ENCODE measurements around the gene CSRP1.
A peak's percentile ranks its signal among the peaks of the same experiment; 100 is the strongest.

Gene CSRP1

GRCh38 chr1:201501812-201502510 lies 5.0 kb downstream of the CSRP1 start:
- Histone ChIP-seq H3K9ac (ENCODE audit: low read length in 2 of 2) (peak overlapping the region; percentile 98 to 100), H3K27me3 (ENCODE audit: control insufficient read depth in 1 of 2, insufficient read depth in 2 of 2, low read length in 2 of 2) (no peaks in the 10 kb centered on the region), H3K4me1 (ENCODE audit: control insufficient read depth, insufficient read depth, low read length) (peaks cover 72% of the 10 kb centered on the region), H3K9me3 (ENCODE audit: control insufficient read depth in 2 of 2, low read length in 2 of 2) (no peaks in the 10 kb centered on the region), H3K36me3 (ENCODE audit: control insufficient read depth in 2 of 2, insufficient read depth in 2 of 2, low read length in 2 of 2) (peaks cover 21 to 27% of the 10 kb centered on the region in 2 donors), H3K4me3 (ENCODE audit: low read length in 2 of 2) (peak overlapping the region; percentile 59 to 95), H3K27ac (ENCODE audit: low read length) (peak overlapping the region; percentile 100)

GRCh38 chr1:201501144-201501543 lies 5.8 kb downstream of the CSRP1 start:
- Histone ChIP-seq H3K9me3 (ENCODE audit: control insufficient read depth in 2 of 2, low read length in 2 of 2) (no peaks in the 10 kb centered on the region), H3K9ac (ENCODE audit: low read length in 2 of 2) (peak overlapping the region; percentile 72 to 89), H3K4me3 (ENCODE audit: low read length in 2 of 2) (peak overlapping the region; percentile 0 to 62), H3K27ac (ENCODE audit: low read length) (peak overlapping the region; percentile 100), H3K4me1 (ENCODE audit: control insufficient read depth, insufficient read depth, low read length) (peaks cover 78% of the 10 kb centered on the region), H3K36me3 (ENCODE audit: control insufficient read depth in 2 of 2, insufficient read depth in 2 of 2, low read length in 2 of 2) (peaks cover 24 to 26% of the 10 kb centered on the region in 2 donors), H3K27me3 (ENCODE audit: control insufficient read depth in 1 of 2, insufficient read depth in 2 of 2, low read length in 2 of 2) (no peaks in the 10 kb centered on the region)

- Histone ChIP-seq H3K36me3 (ENCODE audit: control insufficient read depth in 2 of 2, insufficient read depth in 2 of 2, low read length in 2 of 2) (peaks cover 23 to 26% of the 10 kb centered on the region in 2 donors), H3K9me3 (ENCODE audit: control insufficient read depth in 2 of 2, low read length in 2 of 2) (no peaks in the 10 kb centered on the region), H3K4me3 (ENCODE audit: low read length in 2 of 2) (peak overlapping the region; percentile 0 to 62), H3K27me3 (ENCODE audit: control insufficient read depth in 1 of 2, insufficient read depth in 2 of 2, low read length in 2 of 2) (no peaks in the 10 kb centered on the region), H3K9ac (ENCODE audit: low read length in 2 of 2) (peak overlapping the region; percentile 72 to 89), H3K27ac (ENCODE audit: low read length) (peak overlapping the region; percentile 100), H3K4me1 (ENCODE audit: control insufficient read depth, insufficient read depth, low read length) (peaks cover 80% of the 10 kb centered on the region)
Observed at GRCh38 chr1:201500670-201501120, 6.2 kb downstream of the CSRP1 start.

- peaks cover 81% of the 10 kb centered on the region for H3K4me1 ChIP-seq (ENCODE audit: control insufficient read depth, insufficient read depth, low read length)
Observed at GRCh38 chr1:201499795-201500669, 6.9 kb downstream of the CSRP1 start.

GRCh38 chr1:201499191-201499590 lies 7.7 kb downstream of the CSRP1 start:
- Histone ChIP-seq H3K27ac (ENCODE audit: low read length) (peak overlapping the region; percentile 100), H3K36me3 (ENCODE audit: control insufficient read depth in 2 of 2, insufficient read depth in 2 of 2, low read length in 2 of 2) (peaks cover 30 to 40% of the 10 kb centered on the region in 2 donors), H3K9me3 (ENCODE audit: control insufficient read depth in 2 of 2, low read length in 2 of 2) (no peaks in the 10 kb centered on the region), H3K9ac (ENCODE audit: low read length in 2 of 2) (peak overlapping the region; percentile 36 to 60), H3K4me1 (ENCODE audit: control insufficient read depth, insufficient read depth, low read length) (peaks cover 89% of the 10 kb centered on the region), H3K27me3 (ENCODE audit: control insufficient read depth in 1 of 2, insufficient read depth in 2 of 2, low read length in 2 of 2) (no peaks in the 10 kb centered on the region), H3K4me3 (ENCODE audit: low read length in 2 of 2) (peak overlapping the region; percentile 27 to 61)

More at GRCh38 chr1:201499795-201500669, 6.9 kb downstream of the CSRP1 start:
- peak overlapping the region; percentile 72 to 89 for H3K9ac ChIP-seq (ENCODE audit: low read length in 2 of 2)
- peaks cover 23 to 33% of the 10 kb centered on the region in 2 donors for H3K36me3 ChIP-seq (ENCODE audit: control insufficient read depth in 2 of 2, insufficient read depth in 2 of 2, low read length in 2 of 2)
- no peaks in the 10 kb centered on the region for H3K27me3 ChIP-seq (ENCODE audit: control insufficient read depth in 1 of 2, insufficient read depth in 2 of 2, low read length in 2 of 2)
- peak overlapping the region; percentile 0 to 62 for H3K4me3 ChIP-seq (ENCODE audit: low read length in 2 of 2)
- H3K27ac ChIP-seq (ENCODE audit: low read length): peak overlapping the region; percentile 100
- H3K9me3 ChIP-seq (ENCODE audit: control insufficient read depth in 2 of 2, low read length in 2 of 2): no peaks in the 10 kb centered on the region

GRCh38 chr1:201498621-201499020 lies 8.3 kb downstream of the CSRP1 start:
- Histone ChIP-seq H3K9me3 (ENCODE audit: control insufficient read depth in 2 of 2, low read length in 2 of 2) (no peaks in the 10 kb centered on the region), H3K4me3 (ENCODE audit: low read length in 2 of 2) (peak overlapping the region; percentile 27 to 61), H3K4me1 (ENCODE audit: control insufficient read depth, insufficient read depth, low read length) (peaks cover 93% of the 10 kb centered on the region), H3K36me3 (ENCODE audit: control insufficient read depth in 2 of 2, insufficient read depth in 2 of 2, low read length in 2 of 2) (peaks cover 34 to 42% of the 10 kb centered on the region in 2 donors), H3K27ac (ENCODE audit: low read length) (peak overlapping the region; percentile 100), H3K27me3 (ENCODE audit: control insufficient read depth in 1 of 2, insufficient read depth in 2 of 2, low read length in 2 of 2) (no peaks in the 10 kb centered on the region), H3K9ac (ENCODE audit: low read length in 2 of 2) (peak overlapping the region; percentile 36 to 66)

GRCh38 chr1:201497935-201498509 lies 8.9 kb downstream of the CSRP1 start:
- peaks cover 40 to 46% of the 10 kb centered on the region in 2 donors for H3K36me3 ChIP-seq (ENCODE audit: control insufficient read depth in 2 of 2, insufficient read depth in 2 of 2, low read length in 2 of 2)
- H3K27me3 ChIP-seq (ENCODE audit: control insufficient read depth in 1 of 2, insufficient read depth in 2 of 2, low read length in 2 of 2): no peaks in the 10 kb centered on the region
- peak overlapping the region; percentile 27 to 61 for H3K4me3 ChIP-seq (ENCODE audit: low read length in 2 of 2)
- H3K9ac ChIP-seq (ENCODE audit: low read length in 2 of 2): peak overlapping the region; percentile 36 to 66
- H3K27ac ChIP-seq (ENCODE audit: low read length): peak overlapping the region; percentile 100
- H3K9me3 ChIP-seq (ENCODE audit: control insufficient read depth in 2 of 2, low read length in 2 of 2): no peaks in the 10 kb centered on the region
- peaks cover 93% of the 10 kb centered on the region for H3K4me1 ChIP-seq (ENCODE audit: control insufficient read depth, insufficient read depth, low read length)

- H3K4me3 ChIP-seq (ENCODE audit: low read length in 2 of 2): peak overlapping the region; percentile 38 to 55
- peaks cover 45 to 46% of the 10 kb centered on the region in 2 donors for H3K36me3 ChIP-seq (ENCODE audit: control insufficient read depth in 2 of 2, insufficient read depth in 2 of 2, low read length in 2 of 2)
Observed at GRCh38 chr1:201496296-201496690, 10.6 kb downstream of the CSRP1 start.

GRCh38 chr1:201495551-201496295 lies 11.2 kb downstream of the CSRP1 start:
- Histone ChIP-seq H3K9ac (ENCODE audit: low read length in 2 of 2) (peak overlapping the region; percentile 25 to 62), H3K27me3 (ENCODE audit: control insufficient read depth in 1 of 2, insufficient read depth in 2 of 2, low read length in 2 of 2) (no peaks in the 10 kb centered on the region), H3K27ac (ENCODE audit: low read length) (peak overlapping the region; percentile 100), H3K9me3 (ENCODE audit: control insufficient read depth in 2 of 2, low read length in 2 of 2) (no peaks in the 10 kb centered on the region), H3K4me1 (ENCODE audit: control insufficient read depth, insufficient read depth, low read length) (peaks cover 93% of the 10 kb centered on the region), H3K4me3 (ENCODE audit: low read length in 2 of 2) (peak overlapping the region; percentile 41 to 55), H3K36me3 (ENCODE audit: control insufficient read depth in 2 of 2, insufficient read depth in 2 of 2, low read length in 2 of 2) (peaks cover 45 to 48% of the 10 kb centered on the region in 2 donors)

More at GRCh38 chr1:201496296-201496690, 10.6 kb downstream of the CSRP1 start:
- Histone ChIP-seq H3K4me1 (ENCODE audit: control insufficient read depth, insufficient read depth, low read length) (peaks cover 94% of the 10 kb centered on the region), H3K27me3 (ENCODE audit: control insufficient read depth in 1 of 2, insufficient read depth in 2 of 2, low read length in 2 of 2) (no peaks in the 10 kb centered on the region), H3K9me3 (ENCODE audit: control insufficient read depth in 2 of 2, low read length in 2 of 2) (no peaks in the 10 kb centered on the region), H3K9ac (ENCODE audit: low read length in 2 of 2) (peak overlapping the region; percentile 25 to 75), H3K27ac (ENCODE audit: low read length) (peak overlapping the region; percentile 100)

All from stomach smooth muscle (tissue), 2 donors.